ENCODE data around the gene CLASP2. TPM values are rescaled to one million over a fixed set of nuclear protein-coding genes. Genes with fewer than 3 reads are reported as not detected.

The CLASP2 gene
- total RNA-seq, 3 donors from 2014 or later (not counting 1 experiment from before 2014, with no cell fraction given), result 93.8 to 109 (median 99.3) TPM

DNA sequence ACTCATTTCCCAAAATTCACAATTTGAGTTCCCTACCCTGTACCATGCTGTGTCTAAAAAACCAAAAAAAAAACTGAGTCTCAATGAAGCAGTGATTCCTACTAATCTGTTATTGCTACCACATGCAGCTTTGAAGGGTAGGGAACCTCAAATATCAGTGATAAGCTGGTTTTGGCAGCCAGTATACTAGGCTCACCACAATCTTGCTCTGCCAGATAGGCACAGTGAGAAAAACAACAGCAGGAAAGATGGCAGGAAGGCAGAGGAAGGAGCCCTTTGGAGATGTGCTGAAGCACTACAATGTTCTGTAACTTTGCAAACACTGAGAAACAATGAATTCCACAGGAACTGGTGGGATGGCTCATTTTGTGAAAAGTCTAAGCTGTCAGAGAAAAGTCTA, 180.9 kb downstream of the CLASP2 start:
- H3K36me3 ChIP-seq (ENCODE audit: control insufficient read depth, insufficient read depth, low read length), result peaks cover 48% of the 10 kb centered on the region
- Mint-ChIP-seq H3K9me3 (no peaks in the 10 kb centered on the region), H3K4me1 (no peaks in the 10 kb centered on the region), H3K27ac (no peak overlapping the region), H3K4me3 (no peak overlapping the region), H3K27me3 (ENCODE audit: low read depth in 2 of 2) (no peaks in the 10 kb centered on the region), H3K36me3 (peaks cover 7% of the 10 kb centered on the region)
- intact Hi-C loops (cut with micrococcal nuclease), result no loop called here
- ATAC-seq, result no peak
- no peaks in the 10 kb centered on the region for H3K9me3 ChIP-seq (ENCODE audit: control insufficient read depth, insufficient read depth, low read length)
- TF ChIP-seq, protein P1, sequence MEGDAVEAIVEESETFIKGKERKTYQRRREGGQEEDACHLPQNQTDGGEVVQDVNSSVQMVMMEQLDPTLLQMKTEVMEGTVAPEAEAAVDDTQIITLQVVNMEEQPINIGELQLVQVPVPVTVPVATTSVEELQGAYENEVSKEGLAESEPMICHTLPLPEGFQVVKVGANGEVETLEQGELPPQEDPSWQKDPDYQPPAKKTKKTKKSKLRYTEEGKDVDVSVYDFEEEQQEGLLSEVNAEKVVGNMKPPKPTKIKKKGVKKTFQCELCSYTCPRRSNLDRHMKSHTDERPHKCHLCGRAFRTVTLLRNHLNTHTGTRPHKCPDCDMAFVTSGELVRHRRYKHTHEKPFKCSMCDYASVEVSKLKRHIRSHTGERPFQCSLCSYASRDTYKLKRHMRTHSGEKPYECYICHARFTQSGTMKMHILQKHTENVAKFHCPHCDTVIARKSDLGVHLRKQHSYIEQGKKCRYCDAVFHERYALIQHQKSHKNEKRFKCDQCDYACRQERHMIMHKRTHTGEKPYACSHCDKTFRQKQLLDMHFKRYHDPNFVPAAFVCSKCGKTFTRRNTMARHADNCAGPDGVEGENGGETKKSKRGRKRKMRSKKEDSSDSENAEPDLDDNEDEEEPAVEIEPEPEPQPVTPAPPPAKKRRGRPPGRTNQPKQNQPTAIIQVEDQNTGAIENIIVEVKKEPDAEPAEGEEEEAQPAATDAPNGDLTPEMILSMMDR (IDR thresholded peaks at IDR 0.05), result no peak
- H3K27me3 ChIP-seq (ENCODE audit: control insufficient read depth, insufficient read depth, low read length), result no peaks in the 10 kb centered on the region
- no peak overlapping the region for H3K4me3 ChIP-seq (ENCODE audit: low read length)
- H3K4me1 ChIP-seq (ENCODE audit: control insufficient read depth, insufficient read depth, low read length), result no peaks in the 10 kb centered on the region
- no peak for DNase-seq
- no peak overlapping the region for H3K27ac ChIP-seq (ENCODE audit: low read length)

DNA sequence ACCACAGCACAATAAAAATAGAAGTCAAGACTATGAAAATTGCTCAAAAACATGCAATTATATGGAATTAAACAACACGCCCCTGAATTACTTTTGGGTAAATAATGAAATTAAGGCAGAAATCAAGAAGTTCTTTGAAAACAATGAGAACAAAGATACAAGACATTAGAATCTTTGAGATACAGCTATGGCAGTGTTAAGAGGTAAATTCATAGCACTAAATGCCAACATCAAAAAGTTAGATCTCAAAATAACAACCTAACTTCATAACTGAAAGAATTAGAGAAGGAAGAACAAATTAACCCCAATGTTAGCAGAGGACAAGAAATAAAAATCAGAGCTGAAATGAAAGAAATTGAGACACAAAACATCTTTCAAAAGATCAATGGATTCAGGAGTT, 191.3 kb downstream of the CLASP2 start:
- Mint-ChIP-seq H3K36me3 (peaks cover 41% of the 10 kb centered on the region), H3K4me3 (no peak overlapping the region), H3K4me1 (peaks cover 5 to 6% of the 10 kb centered on the region in 2 donors), H3K27me3 (ENCODE audit: low read depth in 2 of 2) (no peaks in the 10 kb centered on the region), H3K9me3 (peaks cover 12% of the 10 kb centered on the region in 2 donors), H3K27ac (no peak overlapping the region)
- Histone ChIP-seq H3K36me3 (ENCODE audit: control insufficient read depth, insufficient read depth, low read length) (peaks cover 18% of the 10 kb centered on the region), H3K27me3 (ENCODE audit: control insufficient read depth, insufficient read depth, low read length) (no peaks in the 10 kb centered on the region), H3K9me3 (ENCODE audit: control insufficient read depth, insufficient read depth, low read length) (no peaks in the 10 kb centered on the region), H3K27ac (ENCODE audit: low read length) (no peak overlapping the region), H3K4me3 (ENCODE audit: low read length) (no peak overlapping the region), H3K4me1 (ENCODE audit: control insufficient read depth, insufficient read depth, low read length) (no peaks in the 10 kb centered on the region)
- no CpG with 5 or more reads among the region's 1 CpG for WGBS (ENCODE audit: insufficient coverage)
- no peak for DNase-seq
- TF ChIP-seq, protein P1 (IDR thresholded peaks at IDR 0.05), result no peak
- no peak for ATAC-seq
- intact Hi-C loops (cut with micrococcal nuclease), result no loop called here

DNA sequence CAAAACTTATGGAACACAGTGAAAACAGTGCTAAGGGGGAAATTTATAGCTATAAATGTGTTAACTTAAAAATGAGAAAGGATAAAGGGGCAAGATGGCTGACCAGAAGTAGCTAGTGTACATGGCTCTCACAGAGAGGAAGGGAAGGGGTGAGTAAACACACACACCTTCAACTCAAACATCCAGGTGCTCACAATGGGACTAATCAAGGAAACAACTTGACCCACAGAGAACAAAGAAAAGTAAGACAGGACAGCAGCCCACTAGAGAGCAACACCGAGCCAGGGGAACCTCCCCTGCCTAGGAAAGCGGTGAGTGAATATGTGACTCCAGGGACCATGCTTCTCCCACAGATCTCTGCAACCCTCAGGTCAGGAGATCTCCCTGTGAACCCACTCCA, 192.8 kb downstream of the CLASP2 start:
- no peak for DNase-seq
- no peak overlapping the region for H3K4me3 Mint-ChIP-seq

More for the DNA sequence above, 192.8 kb downstream of the CLASP2 start:
- Histone ChIP-seq H3K36me3 (ENCODE audit: control insufficient read depth, insufficient read depth, low read length) (peaks cover 15% of the 10 kb centered on the region), H3K27ac (ENCODE audit: low read length) (no peak overlapping the region), H3K27me3 (ENCODE audit: control insufficient read depth, insufficient read depth, low read length) (no peaks in the 10 kb centered on the region), H3K9me3 (ENCODE audit: control insufficient read depth, insufficient read depth, low read length) (no peaks in the 10 kb centered on the region), H3K4me1 (ENCODE audit: control insufficient read depth, insufficient read depth, low read length) (no peaks in the 10 kb centered on the region), H3K4me3 (ENCODE audit: low read length) (no peak overlapping the region)
- TF ChIP-seq, protein P1 (IDR thresholded peaks at IDR 0.05), result no peak
- Mint-ChIP-seq H3K36me3 (peaks cover 41% of the 10 kb centered on the region), H3K4me1 (peaks cover 5 to 6% of the 10 kb centered on the region in 2 donors), H3K27ac (no peak overlapping the region), H3K27me3 (ENCODE audit: low read depth in 2 of 2) (no peaks in the 10 kb centered on the region), H3K9me3 (peaks cover 12% of the 10 kb centered on the region in 2 donors)
- WGBS (ENCODE audit: insufficient coverage), result 95% methylated on average over 2 of the region's 2 CpGs
- intact Hi-C loops (cut with micrococcal nuclease), result no loop called here
- no peak for ATAC-seq
